K562 (cell line): ENCODE results near the gene LAP3. TPM values are rescaled to one million over a fixed set of nuclear protein-coding genes. Genes with fewer than 3 reads are reported as not detected.

Experiments
- ATAC-seq: fragments of 200-7000 bp; cut with Tn5 transposase; 3 replicates; pipeline ENCODE4 v1.9.1; 2020; ENCODE audit warnings: moderate library complexity
- Bru-seq: library from RNA; stranded (reverse); fragments of 400-500 nt; gene quantifications from one replicate; lab custom pipeline; 2021; lab: Mats Ljungman, UMichigan
- BruChase-seq, 2 experiments: library from RNA; stranded (reverse); fragments of 400-500 nt; gene quantifications; one replicate each; lab custom pipeline; 2021; lab: Mats Ljungman, UMichigan
- BruUV-seq: library from RNA; stranded (reverse); fragments of 400-500 nt; replicated peaks from 2 replicates; lab custom pipeline; 2021; lab: Mats Ljungman, UMichigan
- CTCF ChIA-PET: fragments of 300-600 bp; formaldehyde crosslinking; extraction: SDS; loops from one replicate; lab custom pipeline; 2021; ENCODE audit warnings: low intra/inter-chr PET ratio; lab: Yijun Ruan, JAX
- POLR2A ChIA-PET: fragments of 300-600, 350-650 bp; sonication (Branson Sonifier 250); formaldehyde crosslinking; extraction: SDS; loops from one replicate; lab custom pipeline; 2021; ENCODE audit warnings: antibody characterized with exemption, inconsistent platforms; lab: Yijun Ruan, JAX
- DNase-seq, 4 experiments: peaks; one replicate each; pipeline versions ENCODE4 v3.0.0 to v3.0.0-alpha.2; 2011 to 2018; ENCODE audit warnings: low spot score in 3 of 4, mixed read lengths in 3 of 4; ENCODE audit errors: extremely low read depth in 1 of 4
- FAIRE-seq: peaks from 2 replicates; lab custom pipeline; 2011; peaks lifted over from hg19 to GRCh38; lab: Jason Lieb, UNC
- H2AFZ ChIP-seq: 2 replicates; pipeline ENCODE4 v1.6.0; 2011; ENCODE audit warnings: low read depth, low read length, control low read depth, inconsistent platforms
- H3K27ac ChIP-seq: fragments of 200-600 bp; 3 replicates; pipeline ENCODE4 v1.8.0; 2011; ENCODE audit warnings: low read depth, mild to moderate bottlenecking, control low read depth, inconsistent platforms, low read length, moderate library complexity, mixed read lengths; ENCODE audit errors: extremely low read depth
- H3K27me3 ChIP-seq, 2 experiments: fragments of 300-600 bp in 1 of 2; 2 replicates in 1 of 2; 3 replicates in 1 of 2; pipeline versions ENCODE4 v1.6.0 to v1.8.0; 2011; ENCODE audit warnings: inconsistent platforms in 2 of 2, low read length in 2 of 2, mild to moderate bottlenecking in 1 of 2, mixed read lengths in 1 of 2, moderate library complexity in 1 of 2; ENCODE audit not compliant: control insufficient read depth in 2 of 2, insufficient read depth in 2 of 2
- H3K36me3 ChIP-seq: fragments of 300-600 bp; 3 replicates; pipeline ENCODE4 v1.8.0; 2011; ENCODE audit warnings: mild to moderate bottlenecking, low read length, inconsistent platforms; ENCODE audit not compliant: control insufficient read depth, insufficient read depth
- H3K4me1 ChIP-seq, 2 experiments: fragments of 200-600 bp in 1 of 2; replicated peaks in 1 of 2; 2 replicates in 1 of 2; 3 replicates in 1 of 2; pipeline versions ENCODE4 v1.5.1 to v1.8.0; 2011; ENCODE audit warnings: inconsistent platforms in 2 of 2, low read length in 2 of 2, mild to moderate bottlenecking in 1 of 2, mixed read lengths in 1 of 2, moderate library complexity in 1 of 2; ENCODE audit not compliant: control insufficient read depth in 2 of 2, insufficient read depth in 2 of 2
- H3K4me2 ChIP-seq: 2 replicates; pipeline ENCODE4 v1.6.1; 2011; ENCODE audit warnings: low read length, control low read depth, inconsistent platforms, mixed read lengths; ENCODE audit not compliant: insufficient read depth
- H3K4me3 ChIP-seq: fragments of 200-600 bp; sonication (generic), shearing (Covaris generic); 2 replicates; pipeline ENCODE4 v1.5.1; 2016; ENCODE audit warnings: control low read depth, inconsistent platforms
- H3K79me2 ChIP-seq: fragments of 200-600 bp; 3 replicates; pipeline ENCODE4 v1.8.0; 2011; ENCODE audit warnings: low read length, inconsistent platforms; ENCODE audit not compliant: control insufficient read depth, insufficient read depth
- H3K9ac ChIP-seq, 2 experiments: 2 replicates each; pipeline versions ENCODE4 v1.6.0 to v1.6.1; 2011; ENCODE audit warnings: low read depth in 2 of 2, low read length in 2 of 2, control low read depth in 1 of 2, inconsistent platforms in 1 of 2, mild to moderate bottlenecking in 1 of 2, mixed read lengths in 1 of 2; ENCODE audit not compliant: insufficient read depth in 1 of 2
- H3K9me1 ChIP-seq: one replicate; pipeline ENCODE4 v1.6.0; 2011; ENCODE audit warnings: inconsistent platforms, mild to moderate bottlenecking, low read length, moderate library complexity; ENCODE audit not compliant: control insufficient read depth, insufficient read depth
- H3K9me3 ChIP-seq: replicated peaks from 2 replicates; pipeline ENCODE4 v1.5.1; 2011; ENCODE audit warnings: low read depth, low read length, inconsistent platforms; ENCODE audit not compliant: control insufficient read depth, insufficient read depth
- H4K20me1 ChIP-seq: replicated peaks from 2 replicates; pipeline ENCODE4 v1.6.1; 2011; ENCODE audit warnings: low read length, inconsistent platforms, mixed read lengths; ENCODE audit not compliant: control insufficient read depth, insufficient read depth
- CREB1 ChIP-seq, 2 experiments: sonication (generic) in 1 of 2; formaldehyde crosslinking in 1 of 2; IDR thresholded peaks; 2 replicates each; pipeline versions ENCODE4 v1.6.1 to v1.8.0; 2012 to 2022; ENCODE audit warnings: inconsistent platforms in 1 of 2, mild to moderate bottlenecking in 1 of 2, missing genetic modification reagents in 1 of 2, moderate library complexity in 1 of 2
- HLTF ChIP-seq: fragments of 450-650 bp; IDR thresholded peaks from 2 replicates; pipeline ENCODE4 v1.6.1; 2016
- HNRNPLL ChIP-seq: fragments of 200-400 bp; formaldehyde crosslinking; IDR thresholded peaks from 2 replicates; pipeline ENCODE4 v1.6.1; 2017; ENCODE audit warnings: low read length, low read depth, mild to moderate bottlenecking; ENCODE audit not compliant: poor library complexity, severe bottlenecking
- NR0B1 ChIP-seq: fragments of 450-650 bp; IDR thresholded peaks from one replicate; pipeline ENCODE4 v1.6.1; 2018; ENCODE audit warnings: mild to moderate bottlenecking, moderate library complexity; ENCODE audit not compliant: partially characterized antibody
- WGBS: fragments of 100-300 bp; shearing (Covaris generic); methylation state at CpG from one replicate; pipeline ENCODE4 v1.1.6; 2016; ENCODE audit warnings: low coverage, mixed read lengths; ENCODE audit not compliant: insufficient coverage; ENCODE audit errors: missing lambda C conversion rate; 5-methylcytosine and 5-hydroxymethylcytosine counted together
- in situ Hi-C: fragments of 300-500 bp; cut with MboI; formaldehyde crosslinking; loops from 4 replicates; pipeline ENCODE4 v1.15.0; 2018; ENCODE audit warnings: inconsistent platforms, mixed read lengths
- intact Hi-C: fragments of 100-400 bp; cut with micrococcal nuclease; formaldehyde crosslinking; loops from 2 replicates; pipeline ENCODE4 v1.14.2; 2022
- long read RNA-seq, 3 experiments: library from polyadenylated mRNA in 2 of 3; library from RNA in 1 of 3; unstranded in 2 of 3; stranded (forward) in 1 of 3; transcript quantifications; one replicate each; pipeline ENCODE4 v2.0.0, GENCODE V29; 2019 to 2022
- polyA minus RNA-seq, 3 experiments: library from RNA; depleted of rRNA, polyadenylated mRNA; stranded (reverse); fragments of >200 nt; gene quantifications; 2 replicates each; pipeline ENCODE4 v1.2.3, GENCODE V29; 2011
- polyA plus RNA-seq, 8 experiments: library from polyadenylated mRNA; depleted of rRNA in 4 of 8; stranded (reverse) in 5 of 8; unstranded in 3 of 8; fragments of >200 nt; fragmentation: Nextera tagmentation in 2 of 8; fragmentation: Illumina TruSeq in 1 of 8; extraction: Ambion mirVana in 2 of 8; extraction: Trizol in 1 of 8; gene quantifications; 2 replicates each; pipeline versions ENCODE4 v1.2.1 to v1.2.3, GENCODE V29; 2011 to 2014; ENCODE audit warnings: inconsistent platforms in 1 of 8, missing spikeins in 1 of 8
- total RNA-seq, 7 experiments: library from RNA; depleted of rRNA in 6 of 7; stranded (reverse); fragments of >200 nt in 6 of 7; fragmentation: Illumina TruSeq in 2 of 7; extraction: Trizol in 2 of 7; gene quantifications; 2 replicates each; pipeline versions ENCODE4 v1.2.1 to v1.2.3, GENCODE V29; 2011 to 2021; ENCODE audit warnings: low replicate concordance in 1 of 7
- TF ChIP-seq, protein P1 (sequence below): IDR thresholded peaks from 2 replicates; pipeline ENCODE4 v1.6.1; 2014; ENCODE audit warnings: antibody characterized with exemption
- TF ChIP-seq, protein P2 (sequence below), 3 experiments: fragments of 200-800 bp in 1 of 3; fragments of 250-450 bp in 1 of 3; fragments of 450-650 bp in 1 of 3; sonication (Bioruptor Pico) in 1 of 3; sonication (Bioruptor generic) in 1 of 3; formaldehyde crosslinking in 1 of 3; IDR thresholded peaks; 2 replicates each; pipeline versions ENCODE4 v1.6.1 to v1.8.0; 2016 to 2022; ENCODE audit warnings: mild to moderate bottlenecking in 2 of 3, missing genetic modification characterization in 2 of 3, missing compliant biosample characterization in 1 of 3, moderate library complexity in 1 of 3

The LAP3 gene
- 32.7 and 42.6 TPM in 2 replicates for total RNA-seq (2011; cell fraction: chromatin; rRNA removed; ENCODE audit: low replicate concordance)
- 24.0 and 28.4 TPM in 2 replicates for total RNA-seq (2011; cell fraction: nucleolus; rRNA removed)
- 31.4 and 34.3 TPM in 2 replicates for total RNA-seq (2011; cell fraction: nucleoplasm; rRNA removed)
- total RNA-seq (2014; rRNA removed) = 100 and 107 TPM in 2 replicates
- total RNA-seq (2014; rRNA removed; fragmentation: Illumina TruSeq; extraction: Trizol) = 122 and 126 TPM in 2 replicates
- total RNA-seq (2015; rRNA removed; fragmentation: Illumina TruSeq; extraction: Trizol) = 134 and 143 TPM in 2 replicates
- total RNA-seq (2021) = 82.3 and 85.6 TPM in 2 replicates
- 75.0 and 97.3 TPM in 2 replicates for polyA plus RNA-seq (2011; rRNA removed)
- 45.3 and 56.8 TPM in 2 replicates for polyA plus RNA-seq (2011; cell fraction: cytosol; rRNA removed)
- 25.3 and 29.5 TPM in 2 replicates for polyA plus RNA-seq (2011; cell fraction: nucleus; rRNA removed)
- 64.4 and 111 TPM in 2 replicates for polyA plus RNA-seq (2012)
- polyA plus RNA-seq (2014; fragmentation: Illumina TruSeq; extraction: Trizol) = 115 and 132 TPM in 2 replicates
- 100 to 1,000 TPM in 1 of 2 experiments, 10 to 100 TPM in 1; 97.3 to 170 TPM for polyA plus RNA-seq (2014; fragmentation: Nextera tagmentation; extraction: Ambion mirVana)
- 93.1 and 94.3 TPM in 2 replicates for polyA plus RNA-seq (2014; rRNA removed)
- 87.0 and 98.8 TPM in 2 replicates for polyA minus RNA-seq (2011; rRNA and poly(A)+ RNA removed)
- 33.4 and 54.2 TPM in 2 replicates for polyA minus RNA-seq (2011; cell fraction: cytosol; rRNA and poly(A)+ RNA removed)
- polyA minus RNA-seq (2011; cell fraction: nucleus; rRNA and poly(A)+ RNA removed) = 24.0 and 33.1 TPM in 2 replicates
- percentile 79 among the genes with signal in this experiment for Bru-seq, nascent RNA
- BruChase-seq, experiment 1, labeled RNA remaining after a 2-hour chase = percentile 73 among the genes with signal in this experiment
- percentile 72 among the genes with signal in this experiment for BruChase-seq, experiment 2, labeled RNA remaining after a 6-hour chase
- long read RNA-seq, experiment 1, transcript LAP3-201 (13 exons, 2,213 nt) = major isoform, 322 of 413 reads
- long read RNA-seq, experiment 1, partial matches to known transcripts = 80 of 413 reads
- long read RNA-seq, experiment 1, other reads (novel, unspliced or antisense) = 11 of 413 reads
- long read RNA-seq, experiment 2, transcript LAP3-201 (13 exons, 2,213 nt) = major isoform, 38 of 76 reads
- long read RNA-seq, experiment 2, partial matches to known transcripts = 33 of 76 reads
- long read RNA-seq, experiment 2, other reads (novel, unspliced or antisense) = 5 of 76 reads
- long read RNA-seq, experiment 3, transcript LAP3-201 (13 exons, 2,213 nt) = major isoform, 189 of 216 reads
- long read RNA-seq, experiment 3, partial matches to known transcripts = 15 of 216 reads
- long read RNA-seq, experiment 3, other reads (novel, unspliced or antisense) = 12 of 216 reads

DNA sequence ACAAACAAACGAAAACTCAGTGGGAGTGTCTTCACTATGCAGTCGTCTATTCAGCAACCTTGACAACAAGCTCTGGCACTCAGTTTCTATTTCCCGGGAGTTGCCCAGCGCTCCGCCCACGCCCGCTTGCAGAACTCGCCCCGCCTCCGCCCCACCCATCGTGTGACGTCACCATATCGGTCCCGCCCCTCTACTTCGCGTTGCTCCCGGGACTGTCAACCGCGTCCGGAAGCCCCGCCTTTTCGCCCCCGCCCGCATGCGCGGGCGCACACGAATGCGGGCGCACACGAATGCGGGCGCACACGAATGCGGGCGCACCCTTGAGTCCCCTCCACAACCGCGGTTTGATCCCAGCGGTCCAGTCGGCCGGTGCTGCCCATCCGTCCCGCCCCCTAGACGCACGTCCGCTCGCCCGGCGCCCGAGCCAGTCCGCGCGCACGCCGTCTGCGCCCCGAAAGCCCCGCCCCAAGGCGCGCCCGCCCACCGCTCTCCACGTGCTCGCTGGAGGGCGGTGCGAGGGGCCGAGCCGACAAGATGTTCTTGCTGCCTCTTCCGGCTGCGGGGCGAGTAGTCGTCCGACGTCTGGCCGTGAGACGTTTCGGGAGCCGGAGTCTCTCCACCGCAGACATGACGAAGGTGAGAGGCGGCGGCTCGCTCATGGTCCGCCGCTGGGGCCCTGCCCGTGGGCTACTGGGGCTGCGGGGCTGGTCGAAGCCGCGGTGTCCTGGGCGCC is at the start of gene LAP3:
TSS of gene LAP3 (plus strand) at position 267 of the 733 bp plus-strand sequence. CDS start at position 535, 268 bp downstream.
- H2AFZ ChIP-seq = peak within 1 kb of the TSS; percentile 96
- under 1% methylated on average over 68 of the region's 91 CpGs for WGBS
- peak; percentile 73 for TF ChIP-seq HNRNPLL
- peak; percentile 78 for TF ChIP-seq CREB1 (IDR thresholded peaks at IDR 0.05)
- peak; percentile 93 for TF ChIP-seq CREB1 (CRISPR knock-in tag; IDR thresholded peaks at IDR 0.05)
- TF ChIP-seq, protein P1, sequence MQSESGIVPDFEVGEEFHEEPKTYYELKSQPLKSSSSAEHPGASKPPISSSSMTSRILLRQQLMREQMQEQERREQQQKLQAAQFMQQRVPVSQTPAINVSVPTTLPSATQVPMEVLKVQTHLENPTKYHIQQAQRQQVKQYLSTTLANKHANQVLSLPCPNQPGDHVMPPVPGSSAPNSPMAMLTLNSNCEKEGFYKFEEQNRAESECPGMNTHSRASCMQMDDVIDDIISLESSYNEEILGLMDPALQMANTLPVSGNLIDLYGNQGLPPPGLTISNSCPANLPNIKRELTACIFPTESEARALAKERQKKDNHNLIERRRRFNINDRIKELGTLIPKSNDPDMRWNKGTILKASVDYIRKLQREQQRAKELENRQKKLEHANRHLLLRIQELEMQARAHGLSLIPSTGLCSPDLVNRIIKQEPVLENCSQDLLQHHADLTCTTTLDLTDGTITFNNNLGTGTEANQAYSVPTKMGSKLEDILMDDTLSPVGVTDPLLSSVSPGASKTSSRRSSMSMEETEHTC = peak; percentile 45
- TF ChIP-seq, protein P2, sequence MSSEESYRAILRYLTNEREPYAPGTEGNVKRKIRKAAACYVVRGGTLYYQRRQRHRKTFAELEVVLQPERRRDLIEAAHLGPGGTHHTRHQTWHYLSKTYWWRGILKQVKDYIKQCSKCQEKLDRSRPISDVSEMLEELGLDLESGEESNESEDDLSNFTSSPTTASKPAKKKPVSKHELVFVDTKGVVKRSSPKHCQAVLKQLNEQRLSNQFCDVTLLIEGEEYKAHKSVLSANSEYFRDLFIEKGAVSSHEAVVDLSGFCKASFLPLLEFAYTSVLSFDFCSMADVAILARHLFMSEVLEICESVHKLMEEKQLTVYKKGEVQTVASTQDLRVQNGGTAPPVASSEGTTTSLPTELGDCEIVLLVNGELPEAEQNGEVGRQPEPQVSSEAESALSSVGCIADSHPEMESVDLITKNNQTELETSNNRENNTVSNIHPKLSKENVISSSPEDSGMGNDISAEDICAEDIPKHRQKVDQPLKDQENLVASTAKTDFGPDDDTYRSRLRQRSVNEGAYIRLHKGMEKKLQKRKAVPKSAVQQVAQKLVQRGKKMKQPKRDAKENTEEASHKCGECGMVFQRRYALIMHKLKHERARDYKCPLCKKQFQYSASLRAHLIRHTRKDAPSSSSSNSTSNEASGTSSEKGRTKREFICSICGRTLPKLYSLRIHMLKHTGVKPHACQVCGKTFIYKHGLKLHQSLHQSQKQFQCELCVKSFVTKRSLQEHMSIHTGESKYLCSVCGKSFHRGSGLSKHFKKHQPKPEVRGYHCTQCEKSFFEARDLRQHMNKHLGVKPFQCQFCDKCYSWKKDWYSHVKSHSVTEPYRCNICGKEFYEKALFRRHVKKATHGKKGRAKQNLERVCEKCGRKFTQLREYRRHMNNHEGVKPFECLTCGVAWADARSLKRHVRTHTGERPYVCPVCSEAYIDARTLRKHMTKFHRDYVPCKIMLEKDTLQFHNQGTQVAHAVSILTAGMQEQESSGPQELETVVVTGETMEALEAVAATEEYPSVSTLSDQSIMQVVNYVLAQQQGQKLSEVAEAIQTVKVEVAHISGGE (CRISPR knock-in tag; IDR thresholded peaks at IDR 0.05) = peak in 1 of 3 experiments; percentile 68; a peak in 2 of 6 replicates
- TF ChIP-seq NR0B1 = no peak
- TF ChIP-seq HLTF = no peak

More for the DNA sequence above, at the start of gene LAP3:
- ATAC-seq (peak; percentile 96), DNase-seq (peak; percentile 95 to 96 (median 96)), FAIRE-seq (peak; percentile 94)
- ChIA-PET POLR2A (interaction anchor here (0.8 to 1.3 kb wide), 4 partner anchors 10 to 40 kb away, joined by 3 to 6 read pairs (median 3); no protein-coding TSS in a partner anchor), CTCF (no interaction called here)
- H3K27ac ChIP-seq = peak within 1 kb of the TSS; percentile 85
- no peaks in the 10 kb centered on the region for H3K9me1 ChIP-seq
- H3K9me3 ChIP-seq = no peaks in the 10 kb centered on the region
- H3K79me2 ChIP-seq = peaks cover 24% of the 10 kb centered on the region
- H3K36me3 ChIP-seq = peaks cover 28% of the 10 kb centered on the region
- H3K4me1 ChIP-seq = peaks cover 6 to 10% of the 10 kb centered on the region in 2 experiments; a peak in 4 of 5 replicates
- no peaks in the 10 kb centered on the region for H3K27me3 ChIP-seq
- H3K4me3 ChIP-seq = peak within 1 kb of the TSS; percentile 94
- peak within 1 kb of the TSS; percentile 86 for H3K4me2 ChIP-seq
- intact Hi-C loops (loop anchor here (1.0 to 2.0 kb wide), 2 partner anchors 37 to 64 kb away; partner anchors contain the start of genes MED28 and QDPR), in situ Hi-C loops (no loop called here)
- no peaks in the 10 kb centered on the region for H4K20me1 ChIP-seq
- no TSS peak for BruUV-seq
- H3K9ac ChIP-seq = peak within 1 kb of the TSS; percentile 84 to 95
